Fibroblast of skin of right quadriceps (primary cell): ENCODE data around the gene SMARCB1.

Experiments
- DNase-seq: peaks from one replicate; pipeline ENCODE4 v3.0.0-alpha.2; 2013

Gene SMARCB1

DNA sequence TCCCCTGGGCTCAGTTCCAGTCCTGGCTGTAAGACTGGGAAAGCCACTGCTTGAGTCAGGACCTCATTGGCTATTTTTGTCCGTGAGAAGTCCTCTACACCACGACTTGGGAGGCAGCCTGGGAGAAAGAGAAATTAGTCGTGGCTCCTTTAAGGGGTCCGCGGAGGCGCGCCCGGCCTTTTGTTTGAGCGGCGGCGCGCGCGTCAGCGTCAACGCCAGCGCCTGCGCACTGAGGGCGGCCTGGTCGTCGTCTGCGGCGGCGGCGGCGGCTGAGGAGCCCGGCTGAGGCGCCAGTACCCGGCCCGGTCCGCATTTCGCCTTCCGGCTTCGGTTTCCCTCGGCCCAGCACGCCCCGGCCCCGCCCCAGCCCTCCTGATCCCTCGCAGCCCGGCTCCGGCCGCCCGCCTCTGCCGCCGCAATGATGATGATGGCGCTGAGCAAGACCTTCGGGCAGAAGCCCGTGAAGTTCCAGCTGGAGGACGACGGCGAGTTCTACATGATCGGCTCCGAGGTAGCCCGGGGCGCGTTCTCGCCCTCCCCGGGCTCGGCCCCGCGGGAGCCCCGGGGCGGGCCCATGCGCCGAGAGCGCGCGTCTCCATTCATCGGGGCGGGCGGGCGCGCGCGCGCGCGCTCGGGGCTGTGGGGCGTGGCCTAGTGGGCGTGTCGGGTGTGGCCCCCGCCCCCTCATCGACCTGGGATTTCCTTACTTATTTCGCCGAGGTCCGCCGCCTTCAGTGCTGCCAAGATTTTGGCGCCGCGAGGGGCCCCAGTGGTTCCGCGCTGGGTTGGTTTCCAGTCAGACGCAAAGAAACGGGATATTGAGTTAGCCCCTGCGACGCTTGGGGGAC is at the start of gene SMARCB1:
TSS of gene SMARCB1 (plus strand) at position 215 of the 848 bp plus-strand sequence. CDS start at position 419, 204 bp downstream.
- DNase-seq: peak; percentile 91

DNA sequence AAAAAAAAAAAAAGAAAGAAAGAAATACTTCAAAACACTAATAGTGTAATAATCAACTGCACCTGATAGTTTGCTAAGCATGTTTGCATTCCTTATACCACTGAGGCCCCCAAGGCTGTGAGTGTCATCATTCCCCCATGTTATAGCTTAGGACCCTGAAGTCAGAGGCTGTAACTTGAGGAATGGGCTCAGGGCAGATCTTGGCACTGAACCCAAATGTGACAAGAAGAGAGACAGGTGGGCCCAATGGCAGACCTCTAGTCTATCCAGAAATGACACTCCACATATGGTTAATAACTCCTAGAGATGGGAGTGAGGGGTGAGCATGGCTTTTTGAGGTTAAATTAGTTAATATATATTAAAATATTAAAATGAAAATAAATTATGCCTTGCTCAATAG is 49.1 kb upstream of the SMARCB1 start:
- DNase-seq: no peak

DNA sequence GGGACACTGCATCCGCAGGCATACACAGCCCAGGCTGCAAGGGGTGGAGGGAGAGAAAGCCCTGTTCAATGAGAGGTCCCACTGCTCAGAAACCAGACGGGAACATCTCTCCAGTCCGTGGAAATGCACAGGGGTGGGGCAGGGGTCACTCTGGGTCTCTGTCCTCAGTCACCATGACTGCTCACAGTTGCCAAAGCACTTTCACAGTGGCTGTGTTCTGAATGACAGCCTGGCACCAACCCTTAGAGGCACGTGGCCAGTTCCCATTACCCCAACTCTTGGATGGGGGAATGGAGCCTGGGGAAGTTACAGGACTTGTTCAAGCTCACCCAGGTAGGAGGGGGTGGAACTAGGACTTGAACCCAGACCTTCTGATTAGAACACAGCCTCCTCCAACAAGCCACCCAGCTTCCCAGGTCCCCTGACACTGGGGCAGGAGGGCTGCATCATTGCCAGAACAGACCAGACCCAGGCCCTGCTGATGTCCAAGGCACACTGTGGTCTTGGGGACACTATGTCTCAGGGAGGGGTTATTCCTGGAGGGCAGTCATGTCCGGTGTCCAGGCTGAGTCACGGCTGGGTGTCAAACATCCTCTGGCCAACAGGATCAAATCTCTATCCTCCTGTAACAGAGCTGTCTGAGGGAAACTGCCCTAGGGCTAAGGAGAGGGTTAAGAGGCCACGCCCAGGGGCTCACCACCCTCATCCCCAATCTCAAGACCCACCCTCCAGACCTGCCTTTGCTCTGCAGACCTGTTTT is 44.1 kb upstream of the SMARCB1 start:
- DNase-seq: no peak

DNA sequence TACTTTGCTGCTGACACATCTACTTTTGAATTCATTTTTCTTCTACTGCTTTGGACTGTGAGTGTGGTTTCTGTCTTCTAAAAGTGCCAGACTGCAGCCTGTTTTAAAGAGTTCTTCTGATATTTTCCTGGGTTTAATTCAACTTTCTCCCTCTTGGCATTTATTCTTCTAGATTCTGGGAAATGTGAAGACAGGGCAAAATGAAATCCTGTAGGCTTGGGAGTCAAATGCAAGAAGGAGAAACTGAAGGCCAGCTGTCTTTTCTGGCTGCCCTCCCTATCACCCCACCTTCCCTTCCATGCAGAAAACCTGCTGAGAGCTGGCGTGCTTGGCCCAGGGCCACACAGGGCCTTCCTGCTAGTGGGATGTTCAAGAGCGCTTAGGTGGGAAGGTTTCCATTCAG is 43.5 kb upstream of the SMARCB1 start:
- no peak for DNase-seq

DNA sequence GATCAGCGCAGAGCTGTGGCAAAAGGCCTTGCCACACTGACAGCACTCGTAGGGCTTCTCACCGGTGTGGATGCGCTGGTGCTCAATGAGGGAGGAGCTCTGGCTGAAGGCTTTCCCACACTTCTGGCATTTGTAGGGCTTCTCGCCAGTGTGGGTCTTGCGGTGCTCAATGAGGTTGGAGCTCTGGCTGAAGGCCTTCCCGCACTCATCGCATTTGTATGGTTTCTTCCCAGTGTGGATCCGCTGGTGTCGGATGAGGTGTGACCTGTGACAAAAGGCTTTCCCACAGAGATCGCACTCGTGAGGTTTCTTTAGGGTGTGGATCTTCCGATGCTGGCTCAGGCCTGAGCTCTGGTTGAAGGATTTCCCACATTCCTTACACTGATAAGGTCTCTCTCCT is 42.8 kb upstream of the SMARCB1 start:
- no peak for DNase-seq

- no peak for DNase-seq
These were observed 42.3 kb upstream of the SMARCB1 start for GRCh38 chr22:23744485-23744884.

DNA sequence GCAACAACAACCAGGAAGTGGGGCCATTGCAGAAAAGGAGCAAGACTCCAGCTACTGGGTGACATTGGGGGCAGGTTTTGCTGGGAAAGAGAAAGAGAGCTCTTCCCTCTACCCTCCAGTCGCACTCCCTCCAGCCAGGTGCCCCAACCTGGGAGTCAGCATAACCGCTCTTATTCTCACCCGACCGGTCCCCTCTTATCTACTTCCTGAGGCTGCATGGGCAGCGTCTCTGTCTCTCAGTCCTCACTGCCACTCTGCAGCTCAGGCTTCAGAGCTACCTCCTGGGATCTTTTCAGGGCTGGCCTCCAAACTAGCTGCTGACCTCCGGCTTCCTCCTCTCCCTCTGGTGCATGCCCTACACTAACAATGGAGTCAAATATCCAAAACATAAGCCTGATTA is 41.0 kb upstream of the SMARCB1 start:
- no peak for DNase-seq

DNA sequence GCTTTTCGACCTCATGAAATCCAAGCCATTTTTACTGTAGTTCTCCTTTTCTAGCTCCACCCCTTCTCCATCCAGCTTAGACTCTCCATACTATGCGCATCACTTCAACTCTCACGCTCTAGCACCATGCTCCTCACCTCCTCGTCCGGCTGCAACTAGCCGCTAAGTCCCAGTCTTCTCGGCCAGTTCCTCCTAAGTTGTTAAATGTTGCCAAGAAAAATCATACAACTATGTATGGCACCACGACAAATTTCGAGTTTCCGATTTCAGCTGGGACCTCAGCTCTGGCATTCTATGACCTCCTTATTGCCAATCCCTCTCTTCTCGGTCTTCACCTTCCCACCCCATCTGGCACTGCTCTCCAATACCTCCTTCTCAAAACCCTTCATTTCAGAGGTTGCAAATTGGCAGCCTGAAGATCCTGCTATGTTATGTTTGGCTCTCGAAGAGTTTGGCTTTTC is 36.9 kb upstream of the SMARCB1 start:
- DNase-seq: no peak

DNA sequence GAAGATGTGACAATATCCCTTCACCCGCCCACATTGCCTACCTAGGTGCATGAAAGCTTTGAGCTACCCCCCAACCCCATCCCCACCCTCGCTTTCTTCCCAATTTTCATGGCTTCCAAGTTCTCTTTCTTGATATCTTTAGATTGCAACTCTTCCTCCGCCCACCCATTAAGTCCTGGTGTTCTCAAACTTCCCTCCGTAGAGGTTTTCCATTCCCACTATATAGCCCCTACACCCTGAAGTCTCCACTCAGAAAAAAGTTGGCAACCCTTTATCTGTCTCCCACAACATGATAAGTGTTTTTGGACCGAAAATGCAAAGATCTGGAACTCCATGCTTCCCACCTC is 36.4 kb upstream of the SMARCB1 start:
- no peak for DNase-seq

GRCh38 chr22:23750714-23751440 is 35.9 kb upstream of the SMARCB1 start, which contains the start of gene ZNF70:
Gene ZNF70, minus strand, starts transcription at chr22:23751112. Its CDS starts 5,972 bp downstream, at chr22:23745140.
- DNase-seq: peak; percentile 80

GRCh38 chr22:23751441-23751996 is 35.2 kb upstream of the SMARCB1 start:
- peak; percentile 35 for DNase-seq

DNA sequence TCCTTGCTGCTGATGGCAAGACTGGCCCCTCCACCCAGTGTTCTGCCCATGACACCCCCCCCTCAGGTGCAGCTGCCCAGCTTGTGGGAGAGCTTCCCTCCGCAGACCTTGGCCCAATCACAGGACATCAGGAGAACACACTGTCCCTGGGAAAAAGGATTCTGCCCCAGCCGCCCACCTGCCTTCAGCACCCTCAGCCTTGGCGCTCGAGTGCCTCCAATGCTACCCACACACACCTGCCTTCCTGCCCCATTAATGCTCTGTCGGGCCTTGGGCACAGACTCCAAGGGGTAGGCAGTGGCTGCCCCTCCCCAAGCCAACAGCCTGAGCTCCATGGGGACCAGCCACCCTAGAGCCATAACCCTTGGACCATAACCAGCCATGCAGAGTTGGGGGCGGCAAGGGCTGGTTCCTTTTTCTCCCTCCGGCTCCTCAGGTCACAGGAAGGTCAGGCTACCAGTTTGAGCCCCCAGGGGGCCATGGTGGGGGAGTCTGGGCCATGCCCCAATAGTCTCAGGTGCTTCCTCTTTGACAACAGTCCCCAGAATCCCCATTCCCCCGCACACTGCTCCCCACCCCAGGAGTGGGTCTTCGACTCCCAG is 34.6 kb upstream of the SMARCB1 start:
- no peak for DNase-seq

DNA sequence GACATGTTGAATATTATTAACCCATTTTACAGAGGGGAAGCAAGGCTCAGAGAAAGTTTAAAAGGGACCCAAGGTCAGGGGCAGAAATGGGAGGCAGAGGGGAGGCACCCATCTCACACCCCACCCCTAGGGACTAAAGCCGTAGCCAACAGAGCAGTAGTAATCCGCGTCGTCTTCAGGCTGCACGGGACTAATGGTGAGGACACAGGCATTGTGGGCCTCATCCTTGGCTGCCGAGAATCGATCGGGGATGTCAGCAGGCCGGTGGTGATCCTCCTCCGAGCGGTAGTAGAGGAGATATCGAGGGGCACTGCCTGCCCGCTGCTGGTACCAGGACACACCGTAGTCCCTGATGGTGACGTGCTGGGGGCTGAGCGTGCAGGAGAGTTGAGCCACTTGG is 34.0 kb upstream of the SMARCB1 start:
- DNase-seq: no peak

GRCh38 chr22:23753385-23753784 is 33.4 kb upstream of the SMARCB1 start:
- no peak for DNase-seq

DNA sequence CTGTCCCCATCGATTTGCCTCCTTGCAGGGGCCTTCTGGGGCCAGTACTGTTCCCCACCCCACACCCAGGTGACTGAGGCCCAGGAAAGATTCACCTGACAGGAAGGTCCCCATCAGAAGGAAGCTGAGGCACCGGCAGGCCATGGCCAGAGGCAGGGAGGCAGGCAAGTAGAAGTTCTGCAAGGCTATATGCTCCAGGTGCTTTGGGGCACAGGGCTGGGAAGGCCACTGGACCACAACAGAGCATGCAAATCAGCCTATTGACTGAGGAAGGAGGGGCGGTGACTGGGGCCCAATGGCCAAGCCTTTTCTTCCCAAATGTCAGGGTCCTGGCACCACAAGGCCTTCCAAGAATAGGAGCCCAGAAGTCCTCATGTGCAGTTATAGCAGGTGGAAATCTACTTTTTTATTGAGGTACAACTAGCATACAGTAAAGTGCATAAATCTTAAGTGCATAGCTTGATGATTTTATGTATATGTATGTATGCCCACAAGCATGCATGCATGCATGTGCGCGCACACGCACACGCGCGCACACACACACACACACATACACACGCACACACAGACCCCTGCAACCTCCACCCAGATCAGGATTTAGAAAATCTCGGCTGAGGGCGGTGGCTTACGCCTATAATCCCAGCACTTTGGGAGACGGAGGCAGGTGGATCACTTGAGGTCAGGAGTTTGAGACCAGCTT is 32.4 kb upstream of the SMARCB1 start, which contains the start of gene VPREB3:
TSS of gene VPREB3 (minus strand) at position 206 of the 700 bp plus-strand sequence. CDS start at position 144, 62 bp downstream.
- DNase-seq: no peak

GRCh38 chr22:23754980-23755636 is 31.7 kb upstream of the SMARCB1 start:
- no peak for DNase-seq

GRCh38 chr22:23755711-23756110 is 31.1 kb upstream of the SMARCB1 start:
- DNase-seq: no peak

DNA sequence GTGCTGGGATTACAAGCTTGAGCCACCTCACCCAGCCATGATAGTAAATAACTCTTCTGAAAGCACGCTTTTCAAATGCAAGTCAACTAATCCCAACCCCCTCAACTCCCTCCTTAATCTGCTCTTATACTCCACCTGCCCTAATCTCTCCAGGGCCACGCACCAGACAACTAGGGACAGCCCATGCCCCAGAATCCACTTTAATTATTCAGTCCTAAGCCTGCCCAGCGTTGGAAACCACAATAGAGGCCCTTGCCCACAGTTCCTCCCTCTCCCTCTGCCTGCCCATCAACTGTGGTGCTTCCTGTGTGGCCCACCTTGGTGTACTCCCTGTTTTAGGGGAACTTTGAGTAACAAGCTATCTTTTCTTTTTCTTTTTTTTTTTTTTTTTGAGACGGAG is 29.9 kb upstream of the SMARCB1 start:
- DNase-seq: no peak

- DNase-seq: no peak
These were observed 27.2 kb upstream of the SMARCB1 start for GRCh38 chr22:23759566-23759965.

GRCh38 chr22:23760056-23760455 is 26.7 kb upstream of the SMARCB1 start:
- DNase-seq: no peak
